WERI-Rb-1 (cell line): ENCODE data around the gene SLC12A3.
"Not testable (repeated sequence)": the region's sequence is repeated elsewhere in the genome, so short reads cannot be mapped to it uniquely, and the experiment has no call there.

Experiments used
- DNase-seq: peaks from one replicate; pipeline ENCODE4 v3.0.0-alpha.2; 2020
- H3K27ac ChIP-seq: fragments of 250-450 bp; sonication (Bioruptor Pico); 2 replicates; pipeline ENCODE4 v1.5.1; 2020; ENCODE audit warnings: mild to moderate bottlenecking, moderate library complexity
- H3K27me3 ChIP-seq: fragments of 250-450 bp; sonication (Bioruptor Pico); 2 replicates; pipeline ENCODE4 v1.5.1; 2021; ENCODE audit warnings: mild to moderate bottlenecking, low read depth, moderate library complexity; ENCODE audit not compliant: insufficient read depth, severe bottlenecking
- H3K36me3 ChIP-seq: fragments of 250-450 bp; sonication (Bioruptor Pico); 2 replicates; pipeline ENCODE4 v1.5.1; 2020; ENCODE audit warnings: mild to moderate bottlenecking, moderate library complexity
- H3K4me3 ChIP-seq: 2 replicates; pipeline ENCODE4 v1.5.1; 2011; ENCODE audit warnings: low read depth, mild to moderate bottlenecking, control low read depth, low read length
- H3K9me3 ChIP-seq: fragments of 250-450 bp; sonication (Bioruptor Pico); 2 replicates; pipeline ENCODE4 v1.5.1; 2021; ENCODE audit warnings: mild to moderate bottlenecking, moderate library complexity; ENCODE audit not compliant: severe bottlenecking
- TF ChIP-seq, protein P1 (sequence below): IDR thresholded peaks from 2 replicates; pipeline ENCODE4 v1.5.1; 2011; ENCODE audit warnings: low read depth, mild to moderate bottlenecking, control low read depth, inconsistent platforms, low read length

Gene SLC12A3

DNA sequence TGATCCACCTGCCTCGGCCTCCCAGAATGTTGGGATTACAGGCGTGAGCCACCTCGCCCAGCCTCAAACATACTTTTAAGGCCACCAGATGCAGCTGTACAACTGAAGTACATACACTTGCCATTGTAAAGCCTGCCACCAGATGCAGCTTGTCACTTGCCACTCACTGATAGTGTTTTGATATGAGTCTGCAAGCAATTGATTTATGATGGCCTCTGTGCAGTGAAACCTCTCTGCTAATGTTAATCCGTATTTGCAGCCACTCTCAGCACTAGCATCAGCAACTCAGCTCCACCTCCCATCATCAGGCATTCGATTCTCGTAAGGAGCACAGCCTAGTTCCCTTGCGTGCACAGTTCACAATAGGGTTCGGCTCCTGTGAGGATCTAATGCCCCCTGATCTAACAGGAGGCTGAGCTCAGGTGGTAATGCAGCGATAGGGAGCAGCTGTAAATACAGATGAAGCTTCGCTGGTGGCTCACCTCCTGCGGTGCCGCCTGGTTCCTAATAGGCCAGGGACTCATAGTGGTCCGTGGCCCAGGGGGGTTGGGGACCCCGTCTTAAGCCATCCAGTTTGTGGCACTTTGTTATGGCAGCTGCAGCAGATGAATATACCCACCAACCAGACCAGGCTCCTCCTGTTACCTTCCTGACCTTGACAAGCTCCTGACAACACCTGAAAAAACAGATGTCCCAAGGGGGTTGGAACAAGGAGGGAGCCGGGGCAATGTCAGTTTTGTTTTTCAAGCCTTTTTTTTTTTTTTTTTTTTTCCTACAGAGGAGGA is 65.7 kb downstream of the SLC12A3 start:
- TF ChIP-seq, protein P1, sequence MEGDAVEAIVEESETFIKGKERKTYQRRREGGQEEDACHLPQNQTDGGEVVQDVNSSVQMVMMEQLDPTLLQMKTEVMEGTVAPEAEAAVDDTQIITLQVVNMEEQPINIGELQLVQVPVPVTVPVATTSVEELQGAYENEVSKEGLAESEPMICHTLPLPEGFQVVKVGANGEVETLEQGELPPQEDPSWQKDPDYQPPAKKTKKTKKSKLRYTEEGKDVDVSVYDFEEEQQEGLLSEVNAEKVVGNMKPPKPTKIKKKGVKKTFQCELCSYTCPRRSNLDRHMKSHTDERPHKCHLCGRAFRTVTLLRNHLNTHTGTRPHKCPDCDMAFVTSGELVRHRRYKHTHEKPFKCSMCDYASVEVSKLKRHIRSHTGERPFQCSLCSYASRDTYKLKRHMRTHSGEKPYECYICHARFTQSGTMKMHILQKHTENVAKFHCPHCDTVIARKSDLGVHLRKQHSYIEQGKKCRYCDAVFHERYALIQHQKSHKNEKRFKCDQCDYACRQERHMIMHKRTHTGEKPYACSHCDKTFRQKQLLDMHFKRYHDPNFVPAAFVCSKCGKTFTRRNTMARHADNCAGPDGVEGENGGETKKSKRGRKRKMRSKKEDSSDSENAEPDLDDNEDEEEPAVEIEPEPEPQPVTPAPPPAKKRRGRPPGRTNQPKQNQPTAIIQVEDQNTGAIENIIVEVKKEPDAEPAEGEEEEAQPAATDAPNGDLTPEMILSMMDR: no peak
- Histone ChIP-seq H3K9me3 (no peaks in the 10 kb centered on the region), H3K36me3 (peaks cover 27% of the 10 kb centered on the region), H3K4me3 (peak overlapping the region; percentile 19), H3K27me3 (no peaks in the 10 kb centered on the region), H3K27ac (peak overlapping the region; percentile 96)
- DNase-seq: peak; percentile 44

DNA sequence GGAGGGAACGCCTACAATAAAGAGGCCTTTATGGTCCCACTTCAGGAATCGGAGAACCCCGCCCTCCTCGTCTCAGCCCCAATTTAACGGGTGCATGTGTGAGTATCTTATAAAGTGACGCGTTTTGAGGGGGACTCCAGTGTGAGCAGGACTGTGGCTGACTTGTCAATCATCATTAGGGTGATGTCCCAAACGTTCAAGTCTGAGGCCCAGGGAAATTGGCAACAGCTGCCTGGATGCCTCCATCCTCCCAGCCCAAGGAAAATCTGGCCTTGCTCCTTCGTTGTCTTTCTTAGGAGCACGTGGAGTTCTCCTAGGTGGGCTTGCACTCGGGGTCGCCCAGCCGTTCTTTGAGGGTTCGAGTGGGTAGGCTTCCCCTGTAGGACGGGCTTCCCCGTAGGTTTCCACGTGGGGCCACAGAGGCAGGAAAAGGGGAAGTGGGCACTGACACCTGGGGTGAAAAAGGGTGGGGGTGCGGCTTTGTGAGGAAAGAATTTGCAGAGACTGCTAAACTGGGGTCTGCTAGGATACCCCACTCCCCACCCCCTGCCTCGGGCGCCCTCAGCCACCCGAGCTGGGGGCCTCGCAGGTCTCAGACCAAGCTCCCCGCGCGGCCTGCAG is 66.4 kb downstream of the SLC12A3 start:
- Histone ChIP-seq H3K27me3 (no peaks in the 10 kb centered on the region), H3K4me3 (peak overlapping the region; percentile 66), H3K27ac (peak overlapping the region; percentile 96), H3K36me3 (peaks cover 34% of the 10 kb centered on the region), H3K9me3 (no peaks in the 10 kb centered on the region)
- no peak for DNase-seq
- TF ChIP-seq, protein P1: no peak

DNA sequence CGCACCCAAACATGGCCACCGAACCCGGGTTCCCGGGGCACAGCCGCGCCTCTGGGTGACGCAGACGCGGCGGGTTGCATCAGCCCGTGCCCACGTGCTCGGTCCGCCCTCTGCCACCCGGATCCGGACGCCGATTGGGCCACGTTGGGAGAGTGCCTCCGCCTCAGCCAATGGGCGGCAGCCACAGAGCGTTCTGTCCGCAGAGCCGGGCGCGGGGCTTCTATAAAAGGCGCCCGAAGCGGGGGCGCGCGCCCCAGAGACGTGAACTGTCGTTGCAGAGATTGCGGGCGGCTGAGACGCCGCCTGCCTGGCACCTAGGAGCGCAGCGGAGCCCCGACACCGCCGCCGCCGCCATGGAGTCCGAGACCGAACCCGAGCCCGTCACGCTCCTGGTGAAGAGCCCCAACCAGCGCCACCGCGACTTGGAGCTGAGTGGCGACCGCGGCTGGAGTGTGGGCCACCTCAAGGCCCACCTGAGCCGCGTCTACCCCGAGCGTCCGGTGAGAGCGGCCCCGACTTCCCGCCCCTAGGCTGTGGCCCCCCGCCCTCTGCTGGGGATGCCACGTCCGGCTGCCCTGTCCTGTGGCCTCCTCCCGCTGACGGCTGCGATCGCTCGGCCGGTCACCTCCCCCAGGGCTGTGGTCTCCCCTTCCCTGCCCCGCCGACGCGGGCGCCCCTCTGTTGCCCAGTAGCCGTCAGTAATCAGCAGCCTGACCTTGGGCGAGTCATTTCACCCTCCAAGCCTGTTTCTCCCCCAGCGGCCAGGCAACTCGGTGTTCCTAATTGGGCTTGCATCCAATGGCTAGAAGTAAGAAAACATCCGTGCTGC is 67.1 kb downstream of the SLC12A3 start, which contains the start of gene HERPUD1:
Gene HERPUD1, plus strand, starts transcription at position 251 of the 829 bp plus-strand sequence. Its CDS starts 103 bp downstream, at position 354.
- Histone ChIP-seq H3K36me3 (peaks cover 41% of the 10 kb centered on the region), H3K4me3 (peak within 1 kb of the TSS; percentile 66), H3K27ac (peak within 1 kb of the TSS; percentile 96), H3K9me3 (no peaks in the 10 kb centered on the region), H3K27me3 (no peaks in the 10 kb centered on the region)
- DNase-seq: peak; percentile 98
- TF ChIP-seq, protein P1: no peak

DNA sequence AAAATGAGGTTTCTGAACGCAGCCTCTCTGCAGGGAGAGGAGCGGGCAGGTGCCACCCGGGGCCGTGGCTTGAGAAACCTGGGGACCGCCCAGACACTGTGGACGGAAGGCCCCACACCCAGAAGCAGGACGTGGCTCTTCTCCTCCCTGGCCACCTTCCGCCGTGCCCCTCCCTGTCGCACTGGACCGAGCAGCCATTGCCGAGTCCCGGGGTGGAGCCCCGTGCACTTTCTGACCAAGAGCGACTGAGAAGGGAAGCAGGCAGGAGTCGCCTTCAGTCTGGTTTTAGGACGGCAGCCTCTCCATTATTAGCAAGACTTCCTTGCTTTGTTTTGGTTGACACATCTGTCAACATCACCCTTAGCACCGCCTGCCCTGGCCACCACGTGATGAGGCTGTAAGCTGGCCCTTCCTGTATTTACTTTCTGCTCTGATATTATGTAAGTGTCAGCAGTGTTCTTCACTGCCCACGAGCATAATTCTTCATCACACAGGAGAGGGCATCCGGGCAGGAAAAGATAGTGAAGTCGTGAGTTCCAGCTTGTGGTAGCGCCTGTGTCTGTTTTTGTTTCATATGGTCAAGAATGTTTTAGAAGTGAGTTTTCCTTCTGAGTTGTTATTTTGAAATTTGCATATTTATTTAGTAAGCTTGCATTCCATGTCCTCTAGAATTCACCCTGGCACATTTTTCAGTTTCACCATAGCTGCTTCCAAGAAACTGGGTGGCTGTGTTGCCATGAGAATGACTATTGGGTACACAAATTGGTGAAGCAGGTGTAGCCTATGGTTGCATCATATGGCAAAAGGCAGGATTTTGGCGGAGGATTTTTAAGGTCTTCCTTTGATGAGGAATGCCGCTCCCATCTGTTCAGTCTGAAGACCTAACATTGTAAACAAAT is 68.0 kb downstream of the SLC12A3 start:
- no peaks in the 10 kb centered on the region for H3K9me3 ChIP-seq
- DNase-seq: peak; percentile 41
- H3K36me3 ChIP-seq: peaks cover 49% of the 10 kb centered on the region
- peak overlapping the region; percentile 96 for H3K27ac ChIP-seq
- H3K4me3 ChIP-seq: peak overlapping the region; percentile 66
- no peaks in the 10 kb centered on the region for H3K27me3 ChIP-seq
- TF ChIP-seq, protein P1: no peak

DNA sequence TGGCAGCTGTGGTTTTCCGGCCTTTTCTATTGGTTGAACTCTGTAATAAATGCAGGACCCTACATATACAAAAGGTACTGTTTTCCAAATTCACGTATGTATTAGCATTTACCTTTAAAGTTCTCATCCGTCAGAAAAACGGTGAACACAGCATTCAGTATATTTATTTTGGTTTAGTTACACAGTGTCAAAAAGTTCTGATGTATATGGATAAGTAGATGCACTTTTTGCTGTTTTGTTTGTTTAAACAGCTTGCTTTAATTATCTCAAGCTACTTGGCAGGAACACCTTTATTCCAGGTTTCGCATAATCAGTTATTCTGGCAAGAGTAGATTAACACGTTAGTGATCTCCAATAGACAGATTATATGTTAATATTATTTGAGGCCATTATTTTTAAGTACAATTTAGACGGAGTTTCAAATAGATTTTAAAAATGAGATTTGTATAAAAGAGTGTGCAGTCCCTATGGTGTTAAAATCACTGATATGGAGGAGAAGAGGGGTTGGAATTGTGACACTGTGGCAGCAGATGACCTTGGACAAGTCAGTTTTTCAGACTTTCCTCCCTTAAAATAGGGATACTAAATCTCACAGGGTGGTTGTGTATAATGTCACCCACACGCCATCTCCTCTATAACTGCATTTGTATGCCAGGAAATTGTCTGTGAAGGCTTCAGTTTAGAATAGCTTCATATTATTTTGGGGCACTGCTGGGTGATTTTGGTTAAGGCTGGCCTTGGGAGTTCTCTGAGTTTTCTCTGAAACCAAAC is 69.0 kb downstream of the SLC12A3 start:
- no peaks in the 10 kb centered on the region for H3K9me3 ChIP-seq
- no peak overlapping the region for H3K27ac ChIP-seq
- H3K4me3 ChIP-seq: no peak overlapping the region; the same call in 1 of the 2 replicates
- TF ChIP-seq, protein P1: no peak
- no peaks in the 10 kb centered on the region for H3K27me3 ChIP-seq
- H3K36me3 ChIP-seq: peaks cover 60% of the 10 kb centered on the region
- no peak for DNase-seq

DNA sequence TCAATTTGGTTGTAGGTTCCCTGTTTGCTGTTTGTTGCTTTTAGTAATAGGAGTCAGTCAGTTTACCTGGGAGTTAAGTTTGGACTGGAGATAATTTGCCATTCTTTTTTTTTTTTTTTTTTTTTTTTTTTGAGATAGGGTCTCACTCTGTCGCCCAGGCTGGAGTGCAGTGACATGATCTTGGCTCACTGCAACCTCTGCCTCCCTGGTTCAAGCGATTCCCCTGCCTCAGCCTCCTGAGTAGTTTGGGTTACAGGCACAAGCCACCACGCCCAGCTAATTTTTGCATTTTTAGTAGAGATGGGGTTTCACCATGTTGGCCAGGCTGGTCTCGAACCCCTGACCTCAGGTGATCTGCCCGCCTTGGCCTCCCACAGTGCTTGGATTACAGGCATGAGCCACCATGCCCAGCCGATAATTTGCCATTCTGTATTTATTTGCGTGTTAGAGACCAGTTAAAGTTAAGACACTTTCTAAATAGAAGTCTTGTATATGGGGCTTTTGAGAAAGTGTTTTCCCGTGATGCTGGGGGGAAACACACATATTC is 69.7 kb downstream of the SLC12A3 start:
- peaks cover 66% of the 10 kb centered on the region for H3K36me3 ChIP-seq
- H3K27ac ChIP-seq, DNase-seq, H3K27me3 ChIP-seq, H3K4me3 ChIP-seq, H3K9me3 ChIP-seq: not testable (repeated sequence)
